HG02840 (cell line): ENCODE measurements around the gene SLC2A8.

ENCODE experiments used
- ATAC-seq: cut with Tn5 transposase; IDR thresholded peaks from one replicate; pipeline ENCODE4 v1.9.1; 2021; ENCODE audit warnings: mild to moderate bottlenecking, moderate library complexity, moderate number of reproducible peaks; ENCODE audit not compliant: unreplicated experiment, low FRiP score

Gene SLC2A8

DNA sequence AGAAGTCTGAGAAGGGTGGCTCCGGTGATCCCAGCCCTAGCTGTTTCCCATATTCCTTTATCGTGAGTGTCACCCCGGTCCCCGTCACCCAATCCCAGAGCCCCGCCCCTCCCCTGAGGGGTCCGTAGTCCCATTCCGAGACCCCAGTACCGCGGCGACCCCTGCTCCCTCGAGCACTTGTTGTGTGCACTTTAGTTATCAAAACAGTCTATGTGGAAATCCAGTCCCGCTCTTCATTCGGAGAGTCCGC, 54.6 kb downstream of the SLC2A8 start:
- ATAC-seq = no peak

GRCh38 chr9:127451858-127452656, 55.1 kb downstream of the SLC2A8 start:
- ATAC-seq = no peak

GRCh38 chr9:127452691-127453090, 55.7 kb downstream of the SLC2A8 start:
- ATAC-seq = no peak

- no peak for ATAC-seq
These were observed 58.5 kb downstream of the SLC2A8 start for GRCh38 chr9:127455324-127455992.

DNA sequence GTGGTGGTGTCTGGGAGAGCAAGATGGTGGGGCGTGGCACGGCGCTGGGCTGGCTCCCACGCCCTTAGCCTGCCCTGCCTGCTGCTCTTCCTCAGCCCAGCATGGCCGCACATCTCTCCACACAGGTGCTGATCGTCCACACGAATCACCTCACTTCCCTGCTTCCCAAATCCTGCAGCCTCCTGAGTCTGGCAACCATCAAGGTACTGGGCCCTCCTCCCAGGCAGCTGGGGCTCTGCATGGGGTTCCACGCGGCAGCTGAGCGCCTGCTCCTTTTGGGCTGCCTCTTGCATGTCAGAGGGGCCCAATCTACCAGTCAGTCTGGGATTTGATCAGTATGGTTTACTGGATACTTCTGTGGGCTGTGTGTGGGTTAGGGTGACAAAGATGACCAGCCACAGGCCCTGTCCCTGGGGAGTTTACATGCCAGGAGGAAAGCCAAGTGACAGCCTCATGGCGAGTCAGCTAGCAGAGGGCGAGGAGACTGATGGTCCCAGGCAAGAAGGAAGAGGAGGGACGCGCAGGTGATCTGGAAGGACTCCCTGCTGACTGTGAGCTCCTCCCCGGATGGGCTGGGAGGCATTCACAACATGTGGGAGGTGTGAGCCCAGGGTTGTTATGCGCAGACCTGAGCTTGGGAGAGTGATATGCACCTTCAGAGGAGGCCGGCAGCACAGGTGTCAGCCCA, 60.4 kb downstream of the SLC2A8 start:
- ATAC-seq = no peak
